Neural crest cell (in vitro differentiated cells): ENCODE measurements around the gene SRSF3. TPM values are rescaled to one million over a fixed set of nuclear protein-coding genes. Genes with fewer than 3 reads are reported as not detected.

Source experiments
- DNase-seq: peaks from one replicate; pipeline ENCODE4 v3.0.0; 2021; ENCODE audit warnings: low read depth, mixed read lengths, low spot score
- H3K27ac Mint-ChIP-seq: one replicate; pipeline ENCODE4 v1.8.0; 2021; ENCODE audit warnings: mild to moderate bottlenecking, mixed read lengths; ENCODE audit not compliant: unreplicated experiment
- H3K27me3 Mint-ChIP-seq: 2 replicates; pipeline ENCODE4 v1.8.0; 2021; ENCODE audit warnings: low read depth, mild to moderate bottlenecking, mixed read lengths
- H3K36me3 Mint-ChIP-seq: 2 replicates; pipeline ENCODE4 v1.8.0; 2021; ENCODE audit warnings: low read depth, mild to moderate bottlenecking, mixed read lengths
- H3K4me1 Mint-ChIP-seq: 2 replicates; pipeline ENCODE4 v1.8.0; 2021; ENCODE audit warnings: mixed read lengths
- H3K4me3 Mint-ChIP-seq: one replicate; pipeline ENCODE4 v1.8.0; 2021; ENCODE audit warnings: mild to moderate bottlenecking, mixed read lengths
- H3K9me3 Mint-ChIP-seq: 2 replicates; pipeline ENCODE4 v1.8.0; 2021; ENCODE audit warnings: mixed read lengths
- total RNA-seq: library from RNA; stranded (reverse); gene quantifications from 2 replicates; pipeline ENCODE4 v1.2.1, GENCODE V29; 2021
- TF ChIP-seq, protein P1 (sequence below): fragments of 200-600 bp; sonication (generic); conservative IDR thresholded peaks from 2 replicates; pipeline ENCODE4 v1.5.0; 2021; ENCODE audit warnings: antibody characterized with exemption, mild to moderate bottlenecking

The SRSF3 gene
- total RNA-seq, 1 donor from 2014 or later: 611 TPM

DNA sequence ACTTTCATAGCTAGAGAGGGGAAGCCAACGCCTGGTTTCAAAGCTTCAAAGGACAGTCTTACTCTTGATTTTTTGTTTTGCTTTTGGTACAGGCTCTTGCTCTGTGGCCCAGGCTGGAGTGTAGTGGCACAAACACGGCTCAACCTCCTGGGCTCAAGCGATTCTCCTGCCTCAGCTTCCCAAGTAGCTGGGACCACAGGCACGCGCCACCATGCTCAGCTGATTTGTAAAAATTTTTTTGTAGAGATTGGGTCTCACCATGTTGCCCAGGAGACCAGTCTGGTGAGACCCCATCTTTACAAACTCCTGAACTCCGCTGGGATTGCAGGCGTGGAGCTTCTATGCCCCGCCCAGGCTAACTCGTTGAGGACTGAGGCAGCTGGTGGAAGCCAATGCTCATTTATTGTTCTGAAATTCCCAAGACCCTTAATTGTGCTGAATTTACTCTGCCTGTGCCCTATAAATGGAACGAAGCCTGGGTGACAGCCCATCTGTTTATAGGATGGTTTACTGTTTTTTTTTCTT is 18.0 kb downstream of the SRSF3 start:
- no peak for DNase-seq
- Mint-ChIP-seq H3K27me3 (peaks cover 6% of the 10 kb centered on the region), H3K9me3 (no peaks in the 10 kb centered on the region), H3K36me3 (peaks cover 29% of the 10 kb centered on the region), H3K4me3 (no peak overlapping the region), H3K27ac (no peak overlapping the region), H3K4me1 (peaks cover 8% of the 10 kb centered on the region)
- TF ChIP-seq, protein P1, sequence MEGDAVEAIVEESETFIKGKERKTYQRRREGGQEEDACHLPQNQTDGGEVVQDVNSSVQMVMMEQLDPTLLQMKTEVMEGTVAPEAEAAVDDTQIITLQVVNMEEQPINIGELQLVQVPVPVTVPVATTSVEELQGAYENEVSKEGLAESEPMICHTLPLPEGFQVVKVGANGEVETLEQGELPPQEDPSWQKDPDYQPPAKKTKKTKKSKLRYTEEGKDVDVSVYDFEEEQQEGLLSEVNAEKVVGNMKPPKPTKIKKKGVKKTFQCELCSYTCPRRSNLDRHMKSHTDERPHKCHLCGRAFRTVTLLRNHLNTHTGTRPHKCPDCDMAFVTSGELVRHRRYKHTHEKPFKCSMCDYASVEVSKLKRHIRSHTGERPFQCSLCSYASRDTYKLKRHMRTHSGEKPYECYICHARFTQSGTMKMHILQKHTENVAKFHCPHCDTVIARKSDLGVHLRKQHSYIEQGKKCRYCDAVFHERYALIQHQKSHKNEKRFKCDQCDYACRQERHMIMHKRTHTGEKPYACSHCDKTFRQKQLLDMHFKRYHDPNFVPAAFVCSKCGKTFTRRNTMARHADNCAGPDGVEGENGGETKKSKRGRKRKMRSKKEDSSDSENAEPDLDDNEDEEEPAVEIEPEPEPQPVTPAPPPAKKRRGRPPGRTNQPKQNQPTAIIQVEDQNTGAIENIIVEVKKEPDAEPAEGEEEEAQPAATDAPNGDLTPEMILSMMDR: no peak

DNA sequence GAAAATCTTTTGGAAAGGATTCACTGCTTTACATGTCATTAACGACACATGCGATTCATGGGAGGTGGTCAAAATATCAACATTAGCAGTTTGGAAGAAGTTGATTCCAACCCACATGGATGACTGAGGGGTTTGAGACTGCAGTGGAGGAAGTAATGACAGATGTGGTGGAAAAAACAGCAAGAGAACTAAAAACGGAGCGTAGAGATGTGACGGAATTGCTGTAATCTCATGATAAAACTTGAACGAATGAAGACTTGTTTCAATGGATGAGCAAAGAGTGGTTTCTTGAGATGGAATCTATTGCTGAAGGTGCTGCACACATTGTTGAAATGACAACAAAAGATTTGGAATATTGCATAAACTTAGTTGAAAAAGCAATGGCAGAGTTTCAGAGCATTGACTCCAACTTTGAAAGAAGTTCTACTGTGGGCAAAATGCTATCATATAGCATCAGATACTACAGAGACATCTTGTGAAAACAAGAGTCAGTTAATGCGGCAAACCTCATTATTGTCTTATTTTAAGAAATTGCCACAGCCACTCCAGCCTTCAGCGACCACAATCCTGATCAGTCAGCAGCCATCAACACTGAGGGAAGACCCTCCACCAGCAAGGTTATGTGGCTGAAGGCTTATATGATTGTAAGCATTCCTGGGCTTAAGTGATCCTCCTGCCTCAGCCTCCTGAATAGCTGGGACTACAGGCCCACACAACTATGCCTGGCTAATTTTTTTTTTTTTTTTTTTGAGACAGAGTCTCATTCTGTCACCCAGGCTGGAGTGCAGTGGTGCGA is 19.2 kb downstream of the SRSF3 start:
- Mint-ChIP-seq H3K27ac (no peak overlapping the region), H3K27me3 (no peaks in the 10 kb centered on the region), H3K4me3 (peak overlapping the region; percentile 0)

GRCh38 chr6:36615018-36615761 is 21.0 kb downstream of the SRSF3 start:
- DNase-seq: peak; percentile 42
- TF ChIP-seq, protein P1: peak; percentile 85
- Mint-ChIP-seq H3K9me3 (no peaks in the 10 kb centered on the region), H3K36me3 (peaks cover 16% of the 10 kb centered on the region), H3K4me3 (peak overlapping the region; percentile 18), H3K4me1 (no peaks in the 10 kb centered on the region), H3K27ac (no peak overlapping the region), H3K27me3 (no peaks in the 10 kb centered on the region)

More for the DNA sequence above, 19.2 kb downstream of the SRSF3 start:
- peaks cover 22% of the 10 kb centered on the region for H3K36me3 Mint-ChIP-seq
- DNase-seq: no peak
- H3K9me3 Mint-ChIP-seq: no peaks in the 10 kb centered on the region
- no peaks in the 10 kb centered on the region for H3K4me1 Mint-ChIP-seq
- TF ChIP-seq, protein P1: no peak

- H3K4me3 Mint-ChIP-seq: no peak overlapping the region
- DNase-seq: no peak
- peaks cover 5% of the 10 kb centered on the region for H3K36me3 Mint-ChIP-seq
- no peaks in the 10 kb centered on the region for H3K4me1 Mint-ChIP-seq
- TF ChIP-seq, protein P1: no peak
- no peaks in the 10 kb centered on the region for H3K27me3 Mint-ChIP-seq
- no peak overlapping the region for H3K27ac Mint-ChIP-seq
- H3K9me3 Mint-ChIP-seq: no peaks in the 10 kb centered on the region
Measured at GRCh38 chr6:36616893-36617521, 22.8 kb downstream of the SRSF3 start.
